HG02943 (cell line): ENCODE results near the gene IL22RA2.

Experiments
- ATAC-seq: cut with Tn5 transposase; IDR thresholded peaks from one replicate; pipeline ENCODE4 v1.9.1; 2021; ENCODE audit warnings: mild to moderate bottlenecking, low read depth, moderate library complexity; ENCODE audit not compliant: unreplicated experiment

Gene IL22RA2

GRCh38 chr6:137197684-137198645, 24.5 kb upstream of the IL22RA2 start:
- no peak for ATAC-seq

DNA sequence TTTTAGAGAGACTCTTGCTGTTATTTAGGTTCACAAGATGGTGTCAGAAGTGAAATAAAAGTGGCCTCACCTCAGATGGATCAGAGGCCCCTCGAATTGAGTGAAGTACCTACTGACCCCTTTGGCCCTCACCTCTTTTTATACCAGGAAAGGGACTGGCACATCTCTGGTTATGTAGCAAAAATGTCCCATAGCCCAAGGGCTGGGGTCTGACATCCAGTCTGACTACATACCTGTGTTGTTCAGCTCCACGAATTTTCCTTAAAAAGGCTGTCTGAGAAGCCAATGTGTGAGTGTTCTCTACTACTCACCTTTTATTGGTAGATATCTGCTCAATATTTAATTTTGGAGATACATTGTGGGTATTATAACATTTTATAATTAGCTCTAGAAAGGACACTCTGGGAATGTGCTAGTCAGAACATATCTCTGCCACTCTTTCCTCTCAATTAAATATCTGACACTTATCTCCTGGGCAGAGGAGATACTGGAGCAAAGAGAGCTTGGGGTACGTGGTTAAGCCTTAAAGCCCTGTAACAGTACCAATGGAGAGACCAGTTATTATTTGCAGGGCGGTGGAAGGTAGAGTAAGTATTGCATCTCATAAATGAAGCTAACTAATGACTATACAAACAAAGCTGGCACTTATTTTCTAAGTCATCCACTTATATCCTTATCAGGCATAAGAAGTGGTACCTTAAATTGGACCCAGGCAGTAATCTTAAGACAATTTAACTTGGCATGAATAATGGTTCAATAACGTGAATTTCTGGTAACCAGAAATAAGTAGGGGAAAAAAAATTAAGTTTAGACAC, 20.0 kb upstream of the IL22RA2 start:
- ATAC-seq = no peak

GRCh38 chr6:137192821-137193220, 19.4 kb upstream of the IL22RA2 start:
- no peak for ATAC-seq

DNA sequence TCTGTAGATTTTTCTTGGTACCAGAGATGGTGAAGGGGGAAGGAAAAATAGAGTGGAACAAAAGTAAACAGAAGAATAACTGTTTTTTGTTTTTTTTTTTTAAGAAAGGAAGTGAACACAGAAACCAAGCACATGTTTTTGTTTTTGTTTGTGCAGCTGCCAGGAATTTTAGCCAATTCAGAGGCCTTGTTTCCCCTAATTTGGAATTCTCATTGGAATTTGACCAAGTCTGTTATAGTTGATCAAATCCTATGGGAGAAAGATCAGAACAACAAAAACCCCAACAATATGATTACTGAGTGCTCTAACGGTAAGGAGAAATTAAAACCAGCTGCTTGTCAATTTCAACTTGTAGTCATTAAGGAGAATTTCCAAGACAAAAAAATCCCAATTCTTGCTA, 18.2 kb upstream of the IL22RA2 start:
- ATAC-seq = no peak

DNA sequence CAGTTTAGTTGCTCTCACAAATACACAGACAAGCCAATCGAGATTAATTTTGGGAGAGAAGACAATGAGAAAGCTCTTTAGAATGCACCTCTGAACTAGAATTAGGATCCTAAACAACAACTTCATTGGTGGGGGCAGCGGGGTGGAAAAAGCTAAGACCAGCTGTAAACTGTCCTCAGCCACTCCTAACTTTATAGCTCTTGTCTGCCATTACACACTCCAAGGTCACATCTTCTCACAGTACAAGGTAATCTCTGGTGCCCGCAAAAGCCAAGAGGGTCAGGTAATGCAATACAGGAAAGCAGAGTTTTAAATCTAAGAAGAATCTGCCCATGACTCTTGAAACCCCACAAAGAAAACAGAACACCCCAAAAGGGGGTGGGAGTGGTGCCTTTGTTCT, 17.8 kb upstream of the IL22RA2 start:
- no peak for ATAC-seq

GRCh38 chr6:137190583-137191094, 17.2 kb upstream of the IL22RA2 start:
- ATAC-seq = no peak

GRCh38 chr6:137188855-137189254, 15.4 kb upstream of the IL22RA2 start:
- no peak for ATAC-seq

GRCh38 chr6:137185290-137185689, 11.8 kb upstream of the IL22RA2 start:
- no peak for ATAC-seq

GRCh38 chr6:137182654-137183073, 9.2 kb upstream of the IL22RA2 start:
- no peak for ATAC-seq

DNA sequence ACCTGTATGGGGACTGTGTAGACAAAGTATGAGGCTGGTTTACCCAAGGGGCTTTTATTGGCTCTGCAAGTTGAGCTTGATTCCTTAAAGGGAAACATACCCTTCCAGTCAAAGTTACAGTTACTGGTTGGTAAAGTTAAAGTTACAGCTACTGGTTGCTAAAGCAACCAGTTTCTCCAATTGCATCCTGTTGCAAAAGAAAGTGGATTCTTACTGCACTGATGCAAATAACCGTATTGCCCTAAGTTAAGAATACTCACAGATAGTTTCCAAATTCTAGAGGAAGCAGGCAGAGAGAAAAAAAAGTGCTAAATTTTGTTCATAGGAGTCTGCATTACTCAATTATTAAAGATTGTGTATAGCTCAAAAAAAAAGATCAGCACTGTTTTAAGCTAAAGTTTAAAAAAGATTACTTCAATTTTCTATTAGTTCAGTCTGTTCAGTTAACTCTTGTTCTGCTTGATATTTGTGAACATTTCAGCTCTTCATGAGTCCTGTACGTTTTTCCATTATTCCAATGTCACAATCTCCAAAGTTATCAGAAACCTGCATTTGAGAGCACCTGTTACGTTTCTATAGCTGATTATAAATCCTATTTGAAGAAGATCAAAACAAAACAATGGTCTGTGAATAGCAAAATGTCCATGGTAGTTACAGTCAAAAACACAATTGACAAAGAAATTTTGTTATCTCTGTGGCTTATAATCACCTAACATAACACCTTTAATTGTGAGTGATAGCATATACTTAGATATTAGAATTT, 8.6 kb upstream of the IL22RA2 start:
- no peak for ATAC-seq

GRCh38 chr6:137177611-137178010, 4.2 kb upstream of the IL22RA2 start:
- no peak for ATAC-seq

GRCh38 chr6:137176729-137177128, 3.3 kb upstream of the IL22RA2 start:
- ATAC-seq = no peak

- ATAC-seq = no peak
Observed at GRCh38 chr6:137175868-137176245, 2.4 kb upstream of the IL22RA2 start.

- ATAC-seq = no peak
Observed at GRCh38 chr6:137175157-137175867, 1.9 kb upstream of the IL22RA2 start.

DNA sequence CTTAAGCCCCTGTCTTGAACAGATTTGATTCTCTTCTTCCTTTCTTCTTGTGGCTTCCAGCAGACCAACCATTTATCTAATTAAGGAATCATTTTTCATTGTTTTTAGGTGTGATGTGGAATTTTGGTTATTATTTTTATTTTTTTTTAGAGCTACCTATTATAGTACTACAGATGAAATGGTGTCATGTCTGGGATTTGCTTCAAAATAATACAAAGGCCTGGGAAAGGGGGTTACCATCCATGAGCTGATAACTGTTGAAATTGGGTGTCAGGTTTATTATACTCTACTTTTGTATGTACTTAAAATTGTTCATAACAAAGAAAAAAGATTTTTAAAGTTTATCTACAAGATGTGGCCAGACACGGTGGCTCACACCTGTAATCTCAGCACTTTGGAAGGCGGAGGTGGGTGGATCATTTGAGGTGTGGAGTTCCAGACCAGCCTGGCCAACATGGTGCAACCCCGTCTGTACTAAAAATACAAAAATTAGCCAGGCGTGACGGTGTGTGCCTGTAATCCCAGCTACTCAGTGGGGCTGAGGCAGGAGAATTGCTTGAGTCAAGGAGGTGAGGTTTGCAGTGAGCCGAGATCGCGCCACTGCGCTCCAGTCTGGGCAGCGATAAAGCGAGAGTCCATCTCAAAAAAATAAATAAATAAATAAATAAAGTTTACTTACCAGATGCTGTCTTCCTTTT, 561 bp downstream of the IL22RA2 start:
- no peak for ATAC-seq

GRCh38 chr6:137171824-137172733, 1.4 kb downstream of the IL22RA2 start:
- no peak for ATAC-seq

GRCh38 chr6:137171053-137171374, 2.4 kb downstream of the IL22RA2 start:
- no peak for ATAC-seq

- ATAC-seq = no peak
Observed at GRCh38 chr6:137170266-137171052, 3.0 kb downstream of the IL22RA2 start.
